ENCODE data around the gene PCDHGB6. TPM values are rescaled to one million over a fixed set of nuclear protein-coding genes. Genes with fewer than 3 reads are reported as not detected.

PCDHGB6 gene
- total RNA-seq, 4 donors from 2014 or later: 1.4 to 4.6 (median 2.9) TPM

GRCh38 chr5:141437221-141437620 is 29.4 kb downstream of the PCDHGB6 start:
- Histone ChIP-seq H3K27ac (no peak overlapping the region), H3K36me3 (no peaks in the 10 kb centered on the region), H3K4me1 (no peaks in the 10 kb centered on the region), H3K27me3 (no peaks in the 10 kb centered on the region), H3K9me3 (no peaks in the 10 kb centered on the region), H3K4me3 (no peak overlapping the region)
- in situ Hi-C loops (cut with MboI; ENCODE audit: low sequenced_read_pairs in 4 of 4): no loop called here
- no peak for ATAC-seq
- no peak for DNase-seq
- intact Hi-C loops (cut with DNase I; ENCODE audit: low total_unique reads): no loop called here
- TF ChIP-seq POLR2A (IDR thresholded peaks at IDR 0.05) (no peak), CTCF (IDR thresholded peaks at IDR 0.05 in 4 of 5, conservative IDR thresholded peaks at IDR 0.05 in 1 of 5) (no peak)

- DNase-seq: no peak
- Histone ChIP-seq H3K36me3 (no peaks in the 10 kb centered on the region), H3K4me3 (no peak overlapping the region), H3K27me3 (no peaks in the 10 kb centered on the region), H3K9me3 (no peaks in the 10 kb centered on the region), H3K4me1 (no peaks in the 10 kb centered on the region), H3K27ac (no peak overlapping the region)
- ATAC-seq: no peak
- in situ Hi-C loops (cut with MboI; ENCODE audit: low sequenced_read_pairs in 4 of 4): no loop called here
- TF ChIP-seq POLR2A (IDR thresholded peaks at IDR 0.05) (no peak), CTCF (IDR thresholded peaks at IDR 0.05 in 4 of 5, conservative IDR thresholded peaks at IDR 0.05 in 1 of 5) (no peak)
- intact Hi-C loops (cut with DNase I; ENCODE audit: low total_unique reads): no loop called here
These were observed 31.8 kb downstream of the PCDHGB6 start for GRCh38 chr5:141439411-141440141.

GRCh38 chr5:141440341-141440740 is 32.5 kb downstream of the PCDHGB6 start:
- no peak for ATAC-seq
- no peak for TF ChIP-seq POLR2A (IDR thresholded peaks at IDR 0.05)
- no peak for TF ChIP-seq CTCF (IDR thresholded peaks at IDR 0.05 in 4 of 5, conservative IDR thresholded peaks at IDR 0.05 in 1 of 5)
- in situ Hi-C loops (cut with MboI; ENCODE audit: low sequenced_read_pairs in 4 of 4) (no loop called here), intact Hi-C loops (cut with DNase I; ENCODE audit: low total_unique reads) (no loop called here)
- H3K36me3 ChIP-seq: no peaks in the 10 kb centered on the region
- no peak overlapping the region for H3K4me3 ChIP-seq
- no peak for DNase-seq
- H3K27ac ChIP-seq: no peak overlapping the region
- H3K9me3 ChIP-seq: no peaks in the 10 kb centered on the region
- H3K27me3 ChIP-seq: no peaks in the 10 kb centered on the region
- H3K4me1 ChIP-seq: no peaks in the 10 kb centered on the region

- Histone ChIP-seq H3K4me1 (peaks cover 0 to 4% of the 10 kb centered on the region in 2 donors), H3K4me3 (no peak overlapping the region), H3K27me3 (no peaks in the 10 kb centered on the region), H3K9me3 (no peaks in the 10 kb centered on the region), H3K36me3 (no peaks in the 10 kb centered on the region), H3K27ac (no peak overlapping the region)
- no peak for DNase-seq
- TF ChIP-seq POLR2A (IDR thresholded peaks at IDR 0.05) (no peak), CTCF (IDR thresholded peaks at IDR 0.05 in 4 of 5, conservative IDR thresholded peaks at IDR 0.05 in 1 of 5) (no peak)
- in situ Hi-C loops (cut with MboI; ENCODE audit: low sequenced_read_pairs in 4 of 4): no loop called here
- intact Hi-C loops (cut with DNase I; ENCODE audit: low total_unique reads): no loop called here
- ATAC-seq: no peak
These were observed 33.9 kb downstream of the PCDHGB6 start for GRCh38 chr5:141441571-141442170.

Other genes with a start within 250 kb of the PCDHGB6 start
- under 1 TPM; 0.07 to 0.75 (median 0.20) TPM for gene PCDHB7, start 235.4 kb upstream of the PCDHGB6 start, total RNA-seq
- gene PCDHB8, start 230.2 kb upstream of the PCDHGB6 start, total RNA-seq: under 1 TPM in 2 of 4 donors, not detected in 2; 0.16 to 0.20 TPM
- gene PCDHB16, start 225.6 kb upstream of the PCDHGB6 start, total RNA-seq: 1 to 10 TPM in 3 of 4 donors, under 1 TPM in 1; 0.87 to 2.5 (median 1.7) TPM
- gene PCDHB9, start 220.9 kb upstream of the PCDHGB6 start, total RNA-seq: 1 to 10 TPM in 1 of 4 donors, under 1 TPM in 3; 0.15 to 3.0 (median 0.71) TPM
- gene PCDHB10, start 215.7 kb upstream of the PCDHGB6 start, total RNA-seq: under 1 TPM; 0.23 to 0.61 (median 0.54) TPM
- 1 to 10 TPM in 1 of 4 donors, under 1 TPM in 3; 0.05 to 1.1 (median 0.53) TPM for gene PCDHB11, start 208.4 kb upstream of the PCDHGB6 start, total RNA-seq
- 1 to 10 TPM in 1 of 4 donors, under 1 TPM in 3; 0.41 to 1.1 (median 0.59) TPM for gene PCDHB12, start 199.3 kb upstream of the PCDHGB6 start, total RNA-seq
- 1 to 10 TPM in 1 of 4 donors, under 1 TPM in 3; 0.40 to 2.1 (median 0.69) TPM for gene PCDHB13, start 194.1 kb upstream of the PCDHGB6 start, total RNA-seq
- 1 to 10 TPM in 1 of 4 donors, under 1 TPM in 3; 0.62 to 1.9 (median 0.76) TPM for gene PCDHB14, start 184.7 kb upstream of the PCDHGB6 start, total RNA-seq
- 1 to 10 TPM in 1 of 4 donors, under 1 TPM in 3; 0.33 to 1.2 (median 0.52) TPM for gene PCDHB15, start 162.6 kb upstream of the PCDHGB6 start, total RNA-seq
- under 1 TPM in 1 of 4 donors, not detected in 3; 0.49 TPM for gene SLC25A2, start 104.0 kb upstream of the PCDHGB6 start, total RNA-seq
- gene TAF7, start 87.2 kb upstream of the PCDHGB6 start, total RNA-seq: 10 to 100 TPM; 60.9 to 91.2 (median 79.8) TPM
- under 1 TPM; 0.65 to 0.97 (median 0.71) TPM for gene PCDHGA1, start 77.5 kb upstream of the PCDHGB6 start, total RNA-seq
- gene PCDHGA2, start 69.3 kb upstream of the PCDHGB6 start, total RNA-seq: 1 to 10 TPM in 2 of 4 donors, under 1 TPM in 2; 0.66 to 1.5 (median 1.2) TPM
- 1 to 10 TPM; 1.5 to 2.8 (median 2.0) TPM for gene PCDHGA3, start 64.2 kb upstream of the PCDHGB6 start, total RNA-seq
- 1 to 10 TPM in 1 of 4 donors, under 1 TPM in 3; 0.20 to 1.1 (median 0.74) TPM for gene PCDHGB1, start 57.9 kb upstream of the PCDHGB6 start, total RNA-seq
- gene PCDHGA4, start 53.0 kb upstream of the PCDHGB6 start, total RNA-seq: 1 to 10 TPM; 1.3 to 5.4 (median 1.5) TPM
- gene PCDHGB2, start 48.0 kb upstream of the PCDHGB6 start, total RNA-seq: 1 to 10 TPM in 3 of 4 donors, under 1 TPM in 1; 0.55 to 3.4 (median 1.9) TPM
- 1 to 10 TPM in 2 of 4 donors, under 1 TPM in 2; 0.07 to 1.8 (median 0.93) TPM for gene PCDHGA5, start 43.9 kb upstream of the PCDHGB6 start, total RNA-seq
- gene PCDHGB3, start 37.8 kb upstream of the PCDHGB6 start, total RNA-seq: 1 to 10 TPM in 3 of 4 donors, under 1 TPM in 1; 0.29 to 2.0 (median 1.2) TPM
- gene PCDHGA6, start 34.1 kb upstream of the PCDHGB6 start, total RNA-seq: 1 to 10 TPM in 3 of 4 donors, under 1 TPM in 1; 0.83 to 1.6 (median 1.6) TPM
- 1 to 10 TPM; 1.3 to 2.4 (median 1.9) TPM for gene PCDHGA7, start 25.3 kb upstream of the PCDHGB6 start, total RNA-seq
- gene PCDHGB4, start 20.3 kb upstream of the PCDHGB6 start, total RNA-seq: 1 to 10 TPM in 3 of 4 donors, under 1 TPM in 1; 0.88 to 2.1 (median 1.3) TPM
- 1 to 10 TPM in 2 of 4 donors, under 1 TPM in 2; 0.82 to 1.8 (median 1.2) TPM for gene PCDHGA8, start 15.4 kb upstream of the PCDHGB6 start, total RNA-seq
- 1 to 10 TPM; 3.0 to 6.3 (median 4.4) TPM for gene PCDHGB5, start 10.1 kb upstream of the PCDHGB6 start, total RNA-seq
- 1 to 10 TPM in 3 of 4 donors, under 1 TPM in 1; 0.95 to 4.0 (median 1.5) TPM for gene PCDHGA9, start 5.2 kb upstream of the PCDHGB6 start, total RNA-seq
- gene PCDHGA10, start 5.0 kb downstream of the PCDHGB6 start, total RNA-seq: 1 to 10 TPM in 3 of 4 donors, under 1 TPM in 1; 0.80 to 2.4 (median 1.2) TPM
- gene PCDHGB7, start 9.7 kb downstream of the PCDHGB6 start, total RNA-seq: 1 to 10 TPM; 3.0 to 5.7 (median 3.3) TPM
- 1 to 10 TPM; 1.2 to 3.3 (median 1.3) TPM for gene PCDHGA11, start 13.0 kb downstream of the PCDHGB6 start, total RNA-seq
- 1 to 10 TPM; 1.1 to 5.4 (median 1.7) TPM for gene PCDHGA12, start 22.5 kb downstream of the PCDHGB6 start, total RNA-seq
- gene PCDHGC3, start 67.9 kb downstream of the PCDHGB6 start, total RNA-seq: 10 to 100 TPM; 11.8 to 14.5 (median 13.8) TPM
- gene PCDHGC4, start 77.0 kb downstream of the PCDHGB6 start, total RNA-seq: 10 to 100 TPM in 1 of 4 donors, 1 to 10 TPM in 1, under 1 TPM in 1, not detected in 1; 0.31 to 20.4 (median 1.7) TPM
- gene PCDHGC5, start 81.1 kb downstream of the PCDHGB6 start, total RNA-seq: 1 to 10 TPM in 1 of 4 donors, under 1 TPM in 2, not detected in 1; 0.16 to 1.5 (median 0.36) TPM
- 100 to 1,000 TPM in 3 of 4 donors, 10 to 100 TPM in 1; 98.3 to 324 (median 214) TPM for gene DIAPH1, start 211.0 kb downstream of the PCDHGB6 start, total RNA-seq
- 10 to 100 TPM; 29.8 to 40.7 (median 35.7) TPM for gene HDAC3, start 228.8 kb downstream of the PCDHGB6 start, total RNA-seq
- 1 to 10 TPM in 1 of 4 donors, under 1 TPM in 1, not detected in 2; 0.16 to 1.1 TPM for gene RELL2, start 229.0 kb downstream of the PCDHGB6 start, total RNA-seq
- gene FCHSD1, start 243.4 kb downstream of the PCDHGB6 start, total RNA-seq: 1 to 10 TPM in 1 of 4 donors, under 1 TPM in 3; 0.32 to 2.6 (median 0.65) TPM